SK-N-SH treated with all-trans-retinoic acid at 6 μM for 48 hours (cell line): ENCODE measurements around the gene AMOTL1.

Experiments
- ATAC-seq: fragments of 200-7000 bp; cut with Tn5 transposase; 3 replicates; pipeline ENCODE4 v1.9.1; 2020; ENCODE audit warnings: mild to moderate bottlenecking, moderate library complexity
- ARNTL ChIP-seq: fragments of 450-650 bp; formaldehyde crosslinking; IDR thresholded peaks from 2 replicates; pipeline ENCODE4 v1.5.0; 2020; ENCODE audit warnings: low read depth, mild to moderate bottlenecking, moderate library complexity, borderline replicate concordance
- BACH2 ChIP-seq: fragments of 250-450 bp; sonication (Bioruptor Pico); IDR thresholded peaks from 2 replicates; pipeline ENCODE4 v1.9.0; 2021; ENCODE audit warnings: mild to moderate bottlenecking, borderline replicate concordance
- CSDC2 ChIP-seq: fragments of 250-450 bp; sonication (Bioruptor Pico); IDR thresholded peaks from 2 replicates; pipeline ENCODE4 v1.5.0; 2020; ENCODE audit warnings: mild to moderate bottlenecking, moderate library complexity
- CSRNP3 ChIP-seq: fragments of 250-450 bp; sonication (Bioruptor Pico); IDR thresholded peaks from 2 replicates; pipeline ENCODE4 v1.5.1; 2021; ENCODE audit warnings: mild to moderate bottlenecking, moderate library complexity
- ESRRG ChIP-seq: fragments of 250-450 bp; sonication (Bioruptor Pico); IDR thresholded peaks from 2 replicates; pipeline ENCODE4 v1.6.1; 2021; ENCODE audit warnings: mild to moderate bottlenecking
- GLIS3 ChIP-seq: fragments of 250-450 bp; sonication (Bioruptor Pico); IDR thresholded peaks from 2 replicates; pipeline ENCODE4 v1.5.0; 2020; ENCODE audit warnings: mild to moderate bottlenecking, moderate library complexity
- OSR1 ChIP-seq: fragments of 250-450 bp; sonication (Bioruptor Pico); IDR thresholded peaks from 2 replicates; pipeline ENCODE4 v1.8.0; 2022; ENCODE audit warnings: moderate library complexity, mild to moderate bottlenecking, inconsistent platforms
- POU6F1 ChIP-seq: fragments of 250-450 bp; sonication (Bioruptor Pico); IDR thresholded peaks from 2 replicates; pipeline ENCODE4 v1.8.0; 2021; ENCODE audit warnings: low read depth, mild to moderate bottlenecking, moderate library complexity, borderline replicate concordance
- PPARA ChIP-seq: fragments of 250-450 bp; sonication (Bioruptor Pico); IDR thresholded peaks from 2 replicates; pipeline ENCODE4 v1.5.0; 2020; ENCODE audit warnings: mild to moderate bottlenecking, borderline replicate concordance
- RARB ChIP-seq: fragments of 250-450 bp; sonication (Bioruptor Pico); IDR thresholded peaks from 2 replicates; pipeline ENCODE4 v1.8.0; 2021; ENCODE audit warnings: mild to moderate bottlenecking, moderate library complexity
- SNAI2 ChIP-seq: fragments of 250-450 bp; sonication (Bioruptor Pico); IDR thresholded peaks from 2 replicates; pipeline ENCODE4 v1.5.0; 2020; ENCODE audit warnings: mild to moderate bottlenecking, moderate library complexity
- TCF4 ChIP-seq: fragments of 250-450 bp; sonication (Bioruptor Pico); IDR thresholded peaks from 2 replicates; pipeline ENCODE4 v1.8.0; 2021; ENCODE audit warnings: mild to moderate bottlenecking, moderate library complexity, borderline replicate concordance
- TOX ChIP-seq: fragments of 250-450 bp; sonication (Bioruptor Pico); IDR thresholded peaks from 2 replicates; pipeline ENCODE4 v1.8.0; 2021; ENCODE audit warnings: mild to moderate bottlenecking, moderate library complexity, borderline replicate concordance
- ZC3H10 ChIP-seq: fragments of 250-450 bp; sonication (Bioruptor Pico); IDR thresholded peaks from 2 replicates; pipeline ENCODE4 v1.5.1; 2021; ENCODE audit warnings: mild to moderate bottlenecking, moderate library complexity
- ZFP3 ChIP-seq: fragments of 250-450 bp; sonication (Bioruptor Pico); IDR thresholded peaks from 2 replicates; pipeline ENCODE4 v1.5.0; 2020; ENCODE audit warnings: mild to moderate bottlenecking, moderate library complexity
- ZFP30 ChIP-seq: fragments of 450-650 bp; formaldehyde crosslinking; IDR thresholded peaks from 2 replicates; pipeline ENCODE4 v1.5.0; 2022; ENCODE audit warnings: mild to moderate bottlenecking, moderate library complexity
- ZNF565 ChIP-seq: fragments of 450-650 bp; formaldehyde crosslinking; conservative IDR thresholded peaks from 2 replicates; pipeline ENCODE4 v1.5.0; 2020; ENCODE audit warnings: low read depth, mild to moderate bottlenecking, moderate library complexity
- ZNF70 ChIP-seq: fragments of 450-650 bp; formaldehyde crosslinking; IDR thresholded peaks from 2 replicates; pipeline ENCODE4 v1.5.0; 2020; ENCODE audit warnings: mild to moderate bottlenecking, moderate library complexity
- ZNF8 ChIP-seq: fragments of 450-650 bp; formaldehyde crosslinking; IDR thresholded peaks from 2 replicates; pipeline ENCODE4 v1.5.0; 2020; ENCODE audit warnings: mild to moderate bottlenecking, moderate library complexity
- TF ChIP-seq, protein P1 (sequence below): fragments of 250-450 bp; sonication (Bioruptor Pico); IDR thresholded peaks from 2 replicates; pipeline ENCODE4 v1.8.0; 2020; ENCODE audit warnings: mild to moderate bottlenecking, moderate library complexity, borderline replicate concordance
- TF ChIP-seq, protein P2 (sequence below): fragments of 250-450 bp; sonication (Bioruptor Pico); IDR thresholded peaks from 2 replicates; pipeline ENCODE4 v1.5.1; 2020; ENCODE audit warnings: low read depth, mild to moderate bottlenecking, moderate library complexity

Gene AMOTL1

GRCh38 chr11:94742665-94743064, 25.5 kb upstream of the AMOTL1 start:
- TF ChIP-seq PPARA (CRISPR knock-in tag), result no peak
- no peak for TF ChIP-seq BACH2 (CRISPR knock-in tag)
- no peak for TF ChIP-seq ZNF8 (CRISPR knock-in tag)
- no peak for TF ChIP-seq OSR1 (CRISPR knock-in tag)
- no peak for TF ChIP-seq ZNF70
- TF ChIP-seq CSDC2 (CRISPR knock-in tag), result no peak
- no peak for TF ChIP-seq RARB (CRISPR knock-in tag)
- no peak for TF ChIP-seq ARNTL
- TF ChIP-seq, protein P1, sequence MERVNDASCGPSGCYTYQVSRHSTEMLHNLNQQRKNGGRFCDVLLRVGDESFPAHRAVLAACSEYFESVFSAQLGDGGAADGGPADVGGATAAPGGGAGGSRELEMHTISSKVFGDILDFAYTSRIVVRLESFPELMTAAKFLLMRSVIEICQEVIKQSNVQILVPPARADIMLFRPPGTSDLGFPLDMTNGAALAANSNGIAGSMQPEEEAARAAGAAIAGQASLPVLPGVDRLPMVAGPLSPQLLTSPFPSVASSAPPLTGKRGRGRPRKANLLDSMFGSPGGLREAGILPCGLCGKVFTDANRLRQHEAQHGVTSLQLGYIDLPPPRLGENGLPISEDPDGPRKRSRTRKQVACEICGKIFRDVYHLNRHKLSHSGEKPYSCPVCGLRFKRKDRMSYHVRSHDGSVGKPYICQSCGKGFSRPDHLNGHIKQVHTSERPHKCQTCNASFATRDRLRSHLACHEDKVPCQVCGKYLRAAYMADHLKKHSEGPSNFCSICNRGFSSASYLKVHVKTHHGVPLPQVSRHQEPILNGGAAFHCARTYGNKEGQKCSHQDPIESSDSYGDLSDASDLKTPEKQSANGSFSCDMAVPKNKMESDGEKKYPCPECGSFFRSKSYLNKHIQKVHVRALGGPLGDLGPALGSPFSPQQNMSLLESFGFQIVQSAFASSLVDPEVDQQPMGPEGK, result no peak
- TF ChIP-seq POU6F1 (CRISPR knock-in tag), result no peak
- no peak for TF ChIP-seq TOX (CRISPR knock-in tag)
- TF ChIP-seq TCF4 (CRISPR knock-in tag), result no peak
- TF ChIP-seq, protein P2, sequence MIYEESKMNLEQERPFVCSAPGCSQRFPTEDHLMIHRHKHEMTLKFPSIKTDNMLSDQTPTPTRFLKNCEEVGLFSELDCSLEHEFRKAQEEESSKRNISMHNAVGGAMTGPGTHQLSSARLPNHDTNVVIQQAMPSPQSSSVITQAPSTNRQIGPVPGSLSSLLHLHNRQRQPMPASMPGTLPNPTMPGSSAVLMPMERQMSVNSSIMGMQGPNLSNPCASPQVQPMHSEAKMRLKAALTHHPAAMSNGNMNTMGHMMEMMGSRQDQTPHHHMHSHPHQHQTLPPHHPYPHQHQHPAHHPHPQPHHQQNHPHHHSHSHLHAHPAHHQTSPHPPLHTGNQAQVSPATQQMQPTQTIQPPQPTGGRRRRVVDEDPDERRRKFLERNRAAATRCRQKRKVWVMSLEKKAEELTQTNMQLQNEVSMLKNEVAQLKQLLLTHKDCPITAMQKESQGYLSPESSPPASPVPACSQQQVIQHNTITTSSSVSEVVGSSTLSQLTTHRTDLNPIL (CRISPR knock-in tag), result no peak
- no peak for TF ChIP-seq SNAI2 (CRISPR knock-in tag)
- no peak for TF ChIP-seq CSRNP3 (CRISPR knock-in tag)
- no peak for TF ChIP-seq ZC3H10 (CRISPR knock-in tag)
- ATAC-seq, result no peak

DNA sequence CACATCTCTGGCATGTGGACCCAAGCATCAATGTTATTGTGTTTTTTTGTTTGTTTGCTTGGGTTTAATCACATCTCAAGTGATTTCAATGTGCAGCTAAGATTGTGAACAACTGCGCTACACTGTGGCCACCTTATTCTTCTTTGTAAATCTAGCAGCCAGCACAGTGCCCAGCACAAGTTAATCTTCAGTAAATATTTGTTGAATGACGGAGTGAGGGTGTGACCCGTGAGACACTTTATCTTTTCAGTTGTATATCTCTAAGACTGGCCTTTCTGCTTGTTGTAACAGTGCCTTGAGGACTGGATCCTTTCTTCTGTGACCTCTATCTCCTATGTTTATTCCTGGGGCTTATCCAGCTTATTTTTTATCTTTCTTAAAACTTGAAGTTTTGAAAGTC, 21.4 kb upstream of the AMOTL1 start:
- no peak for ATAC-seq
- no peak for TF ChIP-seq SNAI2 (CRISPR knock-in tag)
- no peak for TF ChIP-seq GLIS3 (CRISPR knock-in tag)
- no peak for TF ChIP-seq CSRNP3 (CRISPR knock-in tag)
- no peak for TF ChIP-seq ESRRG (CRISPR knock-in tag)
- TF ChIP-seq TCF4 (CRISPR knock-in tag), result no peak
- TF ChIP-seq, protein P2 (CRISPR knock-in tag), result no peak
- TF ChIP-seq ARNTL, result no peak
- TF ChIP-seq ZFP3 (CRISPR knock-in tag), result no peak
- TF ChIP-seq ZNF8 (CRISPR knock-in tag), result no peak
- TF ChIP-seq ZNF565 (CRISPR knock-in tag), result no peak
- TF ChIP-seq, protein P1, result no peak
- no peak for TF ChIP-seq OSR1 (CRISPR knock-in tag)
- no peak for TF ChIP-seq ZFP30 (CRISPR knock-in tag)
- TF ChIP-seq TOX (CRISPR knock-in tag), result no peak
- TF ChIP-seq RARB (CRISPR knock-in tag), result no peak
- no peak for TF ChIP-seq ZC3H10 (CRISPR knock-in tag)
- TF ChIP-seq ZNF70, result no peak
